Chondrocyte (in vitro differentiated cells): ENCODE data around the gene KLC1. TPM values are rescaled to one million over a fixed set of nuclear protein-coding genes. Genes with fewer than 3 reads are reported as not detected.
A peak's percentile ranks its signal among the peaks of the same experiment; 100 is the strongest.

ENCODE experiments used
- DNase-seq: peaks from one replicate; pipeline ENCODE4 v3.0.0; 2021; ENCODE audit warnings: mixed read lengths, low spot score
- H3K27ac Mint-ChIP-seq: one replicate; pipeline ENCODE4 v1.8.0; 2021; ENCODE audit warnings: mild to moderate bottlenecking, moderate library complexity, mixed read lengths; ENCODE audit not compliant: unreplicated experiment
- H3K27me3 Mint-ChIP-seq: 2 replicates; pipeline ENCODE4 v1.8.0; 2021; ENCODE audit warnings: low read depth, mixed read lengths
- H3K36me3 Mint-ChIP-seq: 2 replicates; pipeline ENCODE4 v1.8.0; 2021; ENCODE audit warnings: low read depth, mixed read lengths
- H3K4me1 Mint-ChIP-seq: 2 replicates; pipeline ENCODE4 v1.8.0; 2021; ENCODE audit warnings: low read depth, mild to moderate bottlenecking, mixed read lengths
- H3K4me3 Mint-ChIP-seq: one replicate; pipeline ENCODE4 v1.8.0; 2021; ENCODE audit warnings: mild to moderate bottlenecking, moderate library complexity, mixed read lengths; ENCODE audit not compliant: unreplicated experiment
- H3K9me3 Mint-ChIP-seq: 2 replicates; pipeline ENCODE4 v1.8.0; 2021; ENCODE audit warnings: low read depth, mixed read lengths
- total RNA-seq: library from RNA; stranded (reverse); gene quantifications from 3 replicates; pipeline ENCODE4 v1.2.1, GENCODE V29; 2021
- TF ChIP-seq, protein P1 (sequence below): fragments of 200-600 bp; sonication (generic); IDR thresholded peaks from 2 replicates; pipeline ENCODE4 v1.5.0; 2021; ENCODE audit warnings: antibody characterized with exemption, mild to moderate bottlenecking, moderate library complexity

KLC1 gene
- total RNA-seq, 1 donor from 2014 or later = 190 TPM

DNA sequence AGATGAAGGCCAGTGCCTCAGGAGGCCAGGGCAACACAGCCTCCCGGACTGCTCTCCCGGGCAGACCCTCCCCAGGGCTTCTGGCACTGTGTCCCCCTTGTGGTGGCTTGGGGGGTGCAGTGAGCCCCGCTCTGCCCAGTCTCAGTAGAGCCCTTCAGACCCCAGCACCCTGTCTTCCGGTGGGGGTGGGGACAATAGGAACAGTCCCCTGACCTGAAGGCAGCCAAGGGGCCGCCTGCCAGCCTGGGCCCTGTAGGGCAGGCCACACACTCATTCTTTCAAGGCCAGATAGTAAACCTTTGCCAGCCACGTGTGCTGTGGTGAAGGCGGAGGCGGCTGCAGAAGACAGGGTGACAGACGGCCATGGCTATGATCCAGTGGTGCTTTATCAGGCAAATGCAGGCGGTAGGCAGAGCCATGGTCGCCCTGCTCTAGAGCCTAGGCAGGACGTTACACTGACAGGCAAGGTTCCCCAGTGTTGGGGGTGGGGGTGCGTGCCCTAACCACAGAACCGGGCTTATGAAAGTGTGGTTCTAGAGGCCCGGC is 101.6 kb downstream of the KLC1 start:
- Mint-ChIP-seq H3K36me3 (peaks cover 22% of the 10 kb centered on the region), H3K9me3 (no peaks in the 10 kb centered on the region), H3K27ac (no peak overlapping the region), H3K27me3 (no peaks in the 10 kb centered on the region), H3K4me3 (no peak overlapping the region), H3K4me1 (peaks cover under 1% of the 10 kb centered on the region)
- no peak for DNase-seq
- TF ChIP-seq, protein P1, sequence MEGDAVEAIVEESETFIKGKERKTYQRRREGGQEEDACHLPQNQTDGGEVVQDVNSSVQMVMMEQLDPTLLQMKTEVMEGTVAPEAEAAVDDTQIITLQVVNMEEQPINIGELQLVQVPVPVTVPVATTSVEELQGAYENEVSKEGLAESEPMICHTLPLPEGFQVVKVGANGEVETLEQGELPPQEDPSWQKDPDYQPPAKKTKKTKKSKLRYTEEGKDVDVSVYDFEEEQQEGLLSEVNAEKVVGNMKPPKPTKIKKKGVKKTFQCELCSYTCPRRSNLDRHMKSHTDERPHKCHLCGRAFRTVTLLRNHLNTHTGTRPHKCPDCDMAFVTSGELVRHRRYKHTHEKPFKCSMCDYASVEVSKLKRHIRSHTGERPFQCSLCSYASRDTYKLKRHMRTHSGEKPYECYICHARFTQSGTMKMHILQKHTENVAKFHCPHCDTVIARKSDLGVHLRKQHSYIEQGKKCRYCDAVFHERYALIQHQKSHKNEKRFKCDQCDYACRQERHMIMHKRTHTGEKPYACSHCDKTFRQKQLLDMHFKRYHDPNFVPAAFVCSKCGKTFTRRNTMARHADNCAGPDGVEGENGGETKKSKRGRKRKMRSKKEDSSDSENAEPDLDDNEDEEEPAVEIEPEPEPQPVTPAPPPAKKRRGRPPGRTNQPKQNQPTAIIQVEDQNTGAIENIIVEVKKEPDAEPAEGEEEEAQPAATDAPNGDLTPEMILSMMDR = peak; percentile 20

DNA sequence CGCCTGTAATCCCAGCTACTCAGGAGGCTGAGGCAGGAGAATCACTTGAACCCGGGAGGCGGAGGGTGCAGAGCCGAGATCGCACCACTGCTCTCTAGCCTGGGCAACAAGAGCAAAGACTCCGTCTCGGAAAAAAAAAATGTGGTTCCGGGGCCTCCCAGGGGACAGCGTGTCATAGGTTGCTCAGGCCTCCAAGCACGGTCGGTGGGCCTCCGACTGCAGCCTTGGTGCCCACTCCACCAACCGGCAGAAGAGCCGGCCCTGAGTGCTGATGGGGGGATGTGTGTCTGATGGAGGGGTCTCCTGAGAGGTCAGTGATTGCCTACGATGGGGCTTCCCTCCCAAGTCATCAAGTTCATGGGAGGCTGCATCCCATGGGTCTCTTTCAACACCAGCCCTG is 102.5 kb downstream of the KLC1 start:
- TF ChIP-seq, protein P1 = no peak
- no peaks in the 10 kb centered on the region for H3K27me3 Mint-ChIP-seq
- H3K27ac Mint-ChIP-seq = no peak overlapping the region
- H3K36me3 Mint-ChIP-seq = peaks cover 22% of the 10 kb centered on the region
- H3K4me3 Mint-ChIP-seq = no peak overlapping the region
- H3K9me3 Mint-ChIP-seq = no peaks in the 10 kb centered on the region
- H3K4me1 Mint-ChIP-seq = peaks cover under 1% of the 10 kb centered on the region
- DNase-seq = no peak

DNA sequence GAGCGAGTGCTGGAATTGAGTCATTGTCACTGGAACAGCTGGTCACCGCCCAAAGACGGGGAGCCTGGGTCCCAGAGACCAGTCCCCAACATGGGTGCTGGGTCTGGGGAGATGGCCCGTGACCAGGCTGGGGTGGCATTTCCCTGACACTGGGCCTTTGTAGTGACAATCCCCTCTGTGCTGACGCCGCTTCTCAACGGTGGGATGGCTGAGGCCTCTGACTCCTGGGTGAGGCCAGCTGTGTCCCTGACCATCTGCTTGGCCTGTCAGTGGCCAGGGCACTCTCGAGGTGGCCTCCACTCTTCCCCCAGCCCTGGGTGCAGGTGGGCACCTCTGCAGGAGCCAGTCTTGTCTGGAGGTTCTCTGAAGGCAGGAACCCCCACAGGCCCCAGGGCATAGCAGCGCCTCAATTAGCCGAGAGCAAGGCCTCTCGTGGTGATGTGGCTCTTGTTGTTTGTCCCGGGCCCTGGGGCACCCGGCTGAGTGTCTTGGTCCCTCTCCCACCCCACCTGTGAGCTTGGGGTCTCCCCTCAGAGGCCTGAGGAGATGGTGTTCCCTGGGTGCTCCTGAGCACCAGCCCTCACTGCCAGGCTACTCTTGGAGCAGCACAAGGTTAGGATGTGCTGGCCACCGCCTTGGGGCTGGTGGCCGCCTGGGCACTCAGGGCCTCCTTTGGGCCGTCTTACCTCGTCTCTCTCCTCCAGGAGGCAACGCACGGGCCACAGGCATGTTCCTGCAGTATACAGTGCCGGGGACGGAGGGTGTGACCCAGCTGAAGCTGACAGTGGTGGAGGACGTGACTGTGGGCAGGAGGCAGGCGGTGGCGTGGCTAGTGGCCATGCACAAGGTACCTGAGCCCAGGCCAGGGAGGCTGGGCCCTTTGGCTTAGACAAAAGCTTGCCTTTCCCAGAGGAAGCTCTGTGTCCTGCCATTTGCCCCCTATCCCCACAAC is 103.2 kb downstream of the KLC1 start:
- H3K9me3 Mint-ChIP-seq = no peaks in the 10 kb centered on the region
- TF ChIP-seq, protein P1 = no peak
- H3K27me3 Mint-ChIP-seq = no peaks in the 10 kb centered on the region
- peaks cover 7% of the 10 kb centered on the region for H3K4me1 Mint-ChIP-seq
- no peak overlapping the region for H3K4me3 Mint-ChIP-seq
- peaks cover 20% of the 10 kb centered on the region for H3K36me3 Mint-ChIP-seq
- peak; percentile 88 for DNase-seq
- H3K27ac Mint-ChIP-seq = no peak overlapping the region

DNA sequence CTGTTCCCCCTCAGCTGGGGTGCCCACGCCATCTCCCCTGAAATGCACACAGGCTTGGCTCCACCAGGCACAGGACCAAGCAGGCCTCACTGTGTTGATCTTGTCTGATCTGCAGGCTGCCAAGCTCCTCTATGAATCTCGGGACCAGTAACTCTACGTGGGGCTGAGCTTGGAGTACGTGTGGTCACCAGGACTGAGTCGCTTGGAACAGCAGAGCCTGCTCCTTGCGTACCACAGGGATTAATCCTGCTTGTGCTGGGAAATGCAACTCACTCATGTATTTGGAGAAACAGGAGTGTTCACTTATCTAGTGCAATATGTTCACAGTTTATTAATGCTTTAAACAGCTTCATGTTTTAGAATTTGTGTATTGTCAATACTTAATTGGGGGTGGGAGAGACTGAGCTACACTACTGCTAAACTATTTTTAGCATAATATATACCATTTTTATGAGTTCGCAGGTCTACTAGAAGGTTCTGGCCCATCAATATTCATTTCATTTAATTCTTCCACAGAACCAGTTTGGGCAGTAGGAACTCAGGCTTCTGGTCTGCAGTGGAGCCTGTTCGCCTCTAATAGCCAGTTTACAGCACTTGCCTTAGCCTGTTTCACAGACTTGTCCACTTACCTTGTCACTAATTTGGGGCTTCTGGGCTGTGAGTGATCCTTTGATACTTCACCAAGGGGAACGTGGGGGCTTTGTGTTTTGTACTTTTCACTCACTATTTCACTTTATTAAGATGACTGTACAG is 104.0 kb downstream of the KLC1 start:
- no peak overlapping the region for H3K27ac Mint-ChIP-seq
- peak; percentile 1 for DNase-seq
- H3K36me3 Mint-ChIP-seq = peaks cover 20% of the 10 kb centered on the region
- TF ChIP-seq, protein P1 = no peak
- H3K9me3 Mint-ChIP-seq = no peaks in the 10 kb centered on the region
- H3K4me3 Mint-ChIP-seq = no peak overlapping the region
- no peaks in the 10 kb centered on the region for H3K27me3 Mint-ChIP-seq
- H3K4me1 Mint-ChIP-seq = peaks cover 7% of the 10 kb centered on the region

DNA sequence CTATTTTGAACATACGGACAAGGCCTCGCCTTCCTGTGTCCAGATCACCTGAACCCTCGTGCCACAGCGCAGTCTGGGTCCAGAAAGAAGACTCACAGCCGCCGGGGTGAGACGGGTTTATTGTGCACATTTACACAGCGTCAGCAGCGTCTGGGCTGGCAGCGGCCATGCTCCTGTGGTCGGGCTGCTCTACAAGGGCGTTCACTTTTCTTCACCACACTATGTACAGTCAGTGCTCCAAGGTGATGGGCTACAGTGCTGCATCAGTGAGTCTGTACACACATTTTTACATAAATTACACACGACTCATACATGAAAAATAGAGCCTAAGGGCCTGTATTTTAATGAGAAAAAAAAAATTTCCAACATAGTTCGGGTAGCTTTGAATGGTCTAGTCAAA is 104.6 kb downstream of the KLC1 start:
- TF ChIP-seq, protein P1 = no peak
- H3K4me3 Mint-ChIP-seq = no peak overlapping the region
- H3K36me3 Mint-ChIP-seq = peaks cover 20% of the 10 kb centered on the region
- no peaks in the 10 kb centered on the region for H3K9me3 Mint-ChIP-seq
- peak; percentile 68 for DNase-seq
- H3K4me1 Mint-ChIP-seq = peaks cover 7% of the 10 kb centered on the region
- no peaks in the 10 kb centered on the region for H3K27me3 Mint-ChIP-seq
- no peak overlapping the region for H3K27ac Mint-ChIP-seq
